ENCODE results near the gene PTPRT.

The PTPRT gene

DNA sequence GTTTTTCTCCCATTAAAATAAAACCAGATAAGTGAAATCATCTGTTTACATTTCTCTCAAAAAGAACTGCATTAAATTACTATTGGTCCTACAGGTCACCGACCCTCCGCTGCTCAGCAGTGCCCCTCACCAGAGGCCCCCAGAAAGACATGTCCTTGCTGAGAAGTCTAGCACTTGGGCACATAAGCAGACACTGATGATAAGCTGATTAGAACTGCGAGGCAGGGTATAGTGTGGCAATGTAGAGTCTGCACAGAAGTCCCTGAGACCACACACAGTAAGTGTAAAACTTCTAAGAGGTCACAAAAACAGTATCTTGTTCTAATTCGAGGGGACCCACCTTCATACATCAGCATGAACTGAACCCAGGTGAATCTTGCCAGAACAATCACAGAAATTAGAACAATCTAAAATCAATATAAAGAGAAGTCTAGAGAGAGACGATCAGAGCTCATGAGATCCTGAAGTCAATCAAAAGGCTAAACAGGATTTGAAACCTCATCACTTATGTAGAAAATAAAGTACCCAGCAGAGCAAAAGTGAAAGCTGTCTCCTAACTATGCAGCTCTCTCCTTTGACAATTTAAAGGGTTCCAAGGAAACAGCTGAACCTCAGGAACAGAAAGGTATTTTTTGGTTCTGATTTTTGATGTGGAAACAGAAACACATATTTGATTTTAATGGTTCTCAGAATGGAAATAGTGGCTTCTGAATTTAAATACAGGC, 182.9 kb downstream of the PTPRT start:
- ATAC-seq (ENCODE audit: insufficient read depth, low read depth) (no peak), DNase-seq (no peak)
- no peaks in the 10 kb centered on the region for H3K9me3 ChIP-seq (ENCODE audit: insufficient read depth, low read length, severe bottlenecking)
- no peaks in the 10 kb centered on the region for H3K79me2 ChIP-seq (ENCODE audit: insufficient read depth, low read length)
- H3K27me3 ChIP-seq (ENCODE audit: insufficient read depth, low read length, poor library complexity), result peaks cover 6% of the 10 kb centered on the region
- no peak overlapping the region for H2AFZ ChIP-seq (ENCODE audit: low read depth, low read length)
- no peaks in the 10 kb centered on the region for H3K4me1 ChIP-seq (ENCODE audit: insufficient read depth, low read length)
- TF ChIP-seq CTCF (IDR thresholded peaks at IDR 0.05; ENCODE audit: borderline replicate concordance, extremely low read depth, low read length, poor library complexity, severe bottlenecking), result no peak
- no peak for TF ChIP-seq EZH2 (IDR thresholded peaks at IDR 0.05; ENCODE audit: borderline replicate concordance, low read depth, low read length, severe bottlenecking)
- no peaks in the 10 kb centered on the region for H4K20me1 ChIP-seq (ENCODE audit: insufficient read depth, low read length)
- H3K4me2 ChIP-seq (ENCODE audit: insufficient read depth, low read length), result no peak overlapping the region
- no peaks in the 10 kb centered on the region for H3K36me3 ChIP-seq (ENCODE audit: insufficient read depth, low read length)
- H3K4me3 ChIP-seq (ENCODE audit: low read depth in 1 of 2, low read length in 2 of 2), result no peak overlapping the region
- no peak overlapping the region for H3K9ac ChIP-seq (ENCODE audit: low read depth, low read length)
- H3K27ac ChIP-seq (ENCODE audit: low read length), result no peak overlapping the region

DNA sequence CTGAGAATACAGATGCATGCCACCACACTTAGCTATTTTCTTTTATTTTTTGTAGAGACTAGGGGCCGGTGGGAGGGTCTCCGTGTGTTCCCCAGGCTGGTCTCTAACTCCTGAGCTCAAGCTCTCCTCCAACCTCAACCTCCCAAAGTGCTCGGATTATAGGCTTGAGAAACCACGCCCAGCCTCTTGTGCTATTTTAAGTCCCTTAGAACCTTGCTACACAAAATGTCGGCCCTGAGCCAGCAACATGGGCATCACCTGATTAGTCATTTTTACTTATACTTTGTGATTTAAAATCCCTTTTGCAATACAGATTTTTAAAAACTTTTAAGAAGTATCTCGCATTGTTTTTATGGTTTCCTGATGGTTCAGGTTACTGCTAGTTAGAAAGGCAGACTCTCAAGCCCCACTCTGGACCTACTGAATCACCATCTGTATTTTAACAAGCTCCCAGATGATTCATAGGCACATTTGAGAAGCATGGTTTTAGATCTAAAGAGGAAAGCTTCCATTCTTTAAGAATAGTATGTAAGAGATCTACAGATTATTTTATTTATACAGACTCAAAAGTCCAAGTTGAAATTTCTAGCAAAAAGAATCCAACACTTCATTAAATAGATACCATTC, 186.3 kb downstream of the PTPRT start:
- ATAC-seq (ENCODE audit: insufficient read depth, low read depth) (no peak), DNase-seq (no peak)
- H4K20me1 ChIP-seq (ENCODE audit: insufficient read depth, low read length), result no peaks in the 10 kb centered on the region
- H3K27me3 ChIP-seq (ENCODE audit: insufficient read depth, low read length, poor library complexity), result peaks cover 6% of the 10 kb centered on the region
- H3K4me2 ChIP-seq (ENCODE audit: insufficient read depth, low read length), result no peak overlapping the region
- H3K4me1 ChIP-seq (ENCODE audit: insufficient read depth, low read length), result no peaks in the 10 kb centered on the region
- no peak overlapping the region for H3K9ac ChIP-seq (ENCODE audit: low read depth, low read length)
- H2AFZ ChIP-seq (ENCODE audit: low read depth, low read length), result no peak overlapping the region
- no peak overlapping the region for H3K4me3 ChIP-seq (ENCODE audit: low read depth in 1 of 2, low read length in 2 of 2)
- TF ChIP-seq CTCF (IDR thresholded peaks at IDR 0.05; ENCODE audit: borderline replicate concordance, extremely low read depth, low read length, poor library complexity, severe bottlenecking), result no peak
- TF ChIP-seq EZH2 (IDR thresholded peaks at IDR 0.05; ENCODE audit: borderline replicate concordance, low read depth, low read length, severe bottlenecking), result no peak
- no peaks in the 10 kb centered on the region for H3K79me2 ChIP-seq (ENCODE audit: insufficient read depth, low read length)
- no peak overlapping the region for H3K27ac ChIP-seq (ENCODE audit: low read length)
- no peaks in the 10 kb centered on the region for H3K36me3 ChIP-seq (ENCODE audit: insufficient read depth, low read length)
- H3K9me3 ChIP-seq (ENCODE audit: insufficient read depth, low read length, severe bottlenecking), result no peaks in the 10 kb centered on the region

- DNase-seq (no peak), ATAC-seq (ENCODE audit: insufficient read depth, low read depth) (no peak)
- Histone ChIP-seq H3K9ac (ENCODE audit: low read depth, low read length) (no peak overlapping the region), H3K4me2 (ENCODE audit: insufficient read depth, low read length) (no peak overlapping the region), H3K27me3 (ENCODE audit: insufficient read depth, low read length, poor library complexity) (no peaks in the 10 kb centered on the region), H3K4me3 (ENCODE audit: low read depth in 1 of 2, low read length in 2 of 2) (no peak overlapping the region), H3K4me1 (ENCODE audit: insufficient read depth, low read length) (no peaks in the 10 kb centered on the region), H3K79me2 (ENCODE audit: insufficient read depth, low read length) (no peaks in the 10 kb centered on the region), H4K20me1 (ENCODE audit: insufficient read depth, low read length) (no peaks in the 10 kb centered on the region), H3K9me3 (ENCODE audit: insufficient read depth, low read length, severe bottlenecking) (no peaks in the 10 kb centered on the region), H3K36me3 (ENCODE audit: insufficient read depth, low read length) (no peaks in the 10 kb centered on the region), H2AFZ (ENCODE audit: low read depth, low read length) (no peak overlapping the region), H3K27ac (ENCODE audit: low read length) (no peak overlapping the region)
- TF ChIP-seq EZH2 (IDR thresholded peaks at IDR 0.05; ENCODE audit: borderline replicate concordance, low read depth, low read length, severe bottlenecking) (no peak), CTCF (IDR thresholded peaks at IDR 0.05; ENCODE audit: borderline replicate concordance, extremely low read depth, low read length, poor library complexity, severe bottlenecking) (no peak)
Observed at GRCh38 chr20:42996141-42996540, 193.6 kb downstream of the PTPRT start.
